HG02885 (cell line): Measurements from ENCODE around the gene RNU1-1.
"Not testable (repeated sequence)": the region's sequence is repeated elsewhere in the genome, so short reads cannot be mapped to it uniquely, and the experiment has no call there.

Experiments
- ATAC-seq: cut with Tn5 transposase; IDR thresholded peaks from one replicate; pipeline ENCODE4 v1.9.1; 2021; ENCODE audit warnings: mild to moderate bottlenecking; ENCODE audit not compliant: unreplicated experiment, poor library complexity

Gene RNU1-1

DNA sequence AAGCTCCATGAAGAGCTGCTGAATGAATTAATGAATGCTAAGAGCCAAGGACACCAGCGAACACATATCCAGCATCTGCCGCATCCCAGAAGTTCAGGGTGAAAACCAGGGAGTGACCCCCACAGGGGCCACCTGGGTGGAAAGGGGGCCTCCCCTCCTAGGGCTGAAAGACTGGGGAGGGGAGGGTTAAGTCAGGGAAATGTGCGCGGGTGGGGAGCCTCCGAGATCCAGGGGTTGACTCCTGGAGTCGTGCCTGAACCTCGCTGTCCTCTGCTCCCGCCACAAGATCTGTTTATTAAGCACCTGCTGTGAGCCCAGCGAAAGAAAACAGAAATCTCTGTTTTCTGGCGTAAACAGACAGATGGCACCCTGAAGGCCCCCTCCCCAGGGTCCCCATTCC, 16.0 kb downstream of the RNU1-1 start:
- not testable (repeated sequence) for ATAC-seq

DNA sequence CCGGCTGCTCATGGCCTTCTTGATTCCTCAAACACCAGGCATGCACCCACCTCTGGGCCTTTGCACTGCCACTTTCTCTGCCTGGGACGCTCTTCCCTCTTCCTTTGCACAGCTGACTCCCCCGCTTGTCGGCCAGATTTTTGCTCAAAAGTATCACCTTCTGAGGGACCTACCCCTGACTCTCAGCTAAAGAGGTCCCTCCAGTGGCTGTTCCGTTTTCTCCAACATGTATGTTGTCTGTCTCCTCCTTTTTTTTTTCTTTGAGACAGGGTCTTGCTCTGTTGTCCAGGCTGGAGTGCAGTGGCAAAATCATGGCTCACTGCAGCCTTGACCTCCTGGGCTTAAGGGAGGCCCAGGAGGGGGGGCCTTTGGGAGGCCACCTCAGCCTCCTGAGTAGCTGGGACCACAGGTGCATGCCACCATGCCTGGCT, 16.6 kb downstream of the RNU1-1 start:
- not testable (repeated sequence) for ATAC-seq

- not testable (repeated sequence) for ATAC-seq
Measured at GRCh38 chr1:16493731-16494130, 20.4 kb downstream of the RNU1-1 start.

- not testable (repeated sequence) for ATAC-seq
Measured at GRCh38 chr1:16492937-16493336, 21.1 kb downstream of the RNU1-1 start.

DNA sequence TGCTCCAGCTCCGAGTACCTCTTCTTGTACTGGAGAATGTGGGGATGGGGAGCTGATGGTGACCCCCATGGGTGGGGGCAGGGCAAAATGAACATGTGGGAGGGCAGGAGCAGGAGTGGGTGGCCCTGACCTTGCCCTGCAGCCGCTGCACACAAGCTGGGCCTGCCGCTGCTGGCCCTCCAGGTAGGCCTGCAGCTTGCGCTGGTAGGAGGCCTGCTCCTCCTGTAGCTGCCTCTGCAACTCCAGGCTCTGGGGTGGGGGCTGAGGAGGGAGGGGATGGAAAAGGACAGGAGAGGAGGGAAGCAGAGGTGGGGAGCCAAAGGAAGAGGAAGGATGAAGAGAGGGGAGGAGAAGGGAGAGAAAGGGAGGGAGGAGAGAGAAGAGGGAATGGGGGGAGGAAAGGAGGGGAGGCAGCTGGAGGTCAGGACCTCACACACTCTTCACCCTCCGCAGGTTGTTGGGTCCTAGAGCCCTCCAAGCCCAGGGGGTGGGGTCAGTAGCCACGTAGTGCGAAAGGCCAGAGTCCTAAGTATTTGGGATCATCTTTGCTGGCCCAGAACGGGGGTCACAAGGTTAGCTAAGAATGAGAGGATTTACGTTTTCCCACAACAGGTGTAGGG, 22.9 kb downstream of the RNU1-1 start:
- ATAC-seq, result no peak

DNA sequence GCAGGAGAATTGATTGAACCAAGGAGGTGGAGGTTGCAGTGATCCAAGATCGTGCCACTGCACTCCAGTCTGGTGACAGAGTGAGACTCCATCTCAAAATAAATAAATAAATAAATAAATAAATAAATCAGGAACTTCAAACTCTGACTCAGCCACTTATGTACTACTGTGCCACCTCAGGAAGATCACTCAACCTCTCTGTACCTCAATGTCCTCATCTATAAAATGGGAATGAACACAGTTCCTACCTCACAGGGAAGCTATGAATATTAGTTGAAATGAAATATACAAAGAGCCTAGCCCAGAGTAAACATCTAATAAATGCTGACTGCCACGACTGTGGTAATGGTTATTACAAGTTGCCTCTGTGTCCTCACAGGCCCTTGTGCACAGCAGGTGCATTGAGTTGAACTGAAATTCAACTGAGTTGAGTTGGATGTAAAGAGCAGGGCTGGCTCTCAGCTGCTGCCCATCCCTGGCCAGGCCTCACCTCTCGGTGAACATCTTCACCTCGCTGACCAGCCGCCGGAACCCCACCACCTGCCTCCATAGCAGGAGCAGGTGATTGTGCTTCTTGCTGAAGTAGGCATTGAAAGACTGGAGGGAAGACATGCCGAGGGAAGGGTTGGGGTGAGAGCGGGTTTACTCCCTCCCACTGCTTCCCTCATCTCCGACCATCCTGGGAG, 24.7 kb downstream of the RNU1-1 start:
- not testable (repeated sequence) for ATAC-seq

- not testable (repeated sequence) for ATAC-seq
Measured at GRCh38 chr1:16487011-16487410, 27.1 kb downstream of the RNU1-1 start.

DNA sequence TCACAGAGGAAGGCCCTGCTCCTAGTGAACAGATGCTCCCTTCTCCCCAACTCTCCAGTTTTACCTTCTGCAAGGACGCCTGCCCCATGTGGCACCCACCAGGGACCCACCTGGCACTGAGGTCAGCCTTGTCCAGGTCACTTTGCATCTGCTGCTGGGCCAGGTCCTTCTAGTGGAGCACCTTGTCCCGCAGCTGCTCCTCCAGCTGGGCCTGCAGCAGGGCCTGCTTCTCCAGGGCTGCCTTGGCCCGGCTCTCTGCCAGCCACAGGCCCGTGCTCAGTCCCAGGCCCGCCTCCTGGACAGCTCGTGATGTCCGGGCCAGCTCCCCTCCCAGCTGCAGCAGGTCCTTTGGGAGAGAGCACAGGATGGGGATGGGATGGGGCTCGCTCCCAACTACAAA, 27.8 kb downstream of the RNU1-1 start:
- not testable (repeated sequence) for ATAC-seq

GRCh38 chr1:16484931-16485330, 29.2 kb downstream of the RNU1-1 start:
- no peak for ATAC-seq

DNA sequence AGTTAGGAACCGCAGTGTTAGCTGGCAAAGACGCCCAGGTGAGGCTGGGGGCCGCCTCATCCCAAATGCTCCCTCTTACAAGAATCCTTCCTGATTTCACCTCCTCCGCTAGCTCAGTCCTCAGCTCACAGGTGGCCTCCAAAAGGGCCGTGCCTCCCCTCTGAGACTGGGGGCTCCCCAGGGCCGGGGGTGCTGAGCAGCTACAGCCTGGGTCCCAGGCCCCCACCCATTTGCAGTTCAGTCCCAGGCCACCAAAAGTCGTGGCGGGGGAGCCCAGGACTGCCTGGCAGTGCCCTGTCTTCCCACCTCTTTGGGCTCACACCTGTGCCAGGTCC, 29.6 kb downstream of the RNU1-1 start:
- no peak for ATAC-seq

DNA sequence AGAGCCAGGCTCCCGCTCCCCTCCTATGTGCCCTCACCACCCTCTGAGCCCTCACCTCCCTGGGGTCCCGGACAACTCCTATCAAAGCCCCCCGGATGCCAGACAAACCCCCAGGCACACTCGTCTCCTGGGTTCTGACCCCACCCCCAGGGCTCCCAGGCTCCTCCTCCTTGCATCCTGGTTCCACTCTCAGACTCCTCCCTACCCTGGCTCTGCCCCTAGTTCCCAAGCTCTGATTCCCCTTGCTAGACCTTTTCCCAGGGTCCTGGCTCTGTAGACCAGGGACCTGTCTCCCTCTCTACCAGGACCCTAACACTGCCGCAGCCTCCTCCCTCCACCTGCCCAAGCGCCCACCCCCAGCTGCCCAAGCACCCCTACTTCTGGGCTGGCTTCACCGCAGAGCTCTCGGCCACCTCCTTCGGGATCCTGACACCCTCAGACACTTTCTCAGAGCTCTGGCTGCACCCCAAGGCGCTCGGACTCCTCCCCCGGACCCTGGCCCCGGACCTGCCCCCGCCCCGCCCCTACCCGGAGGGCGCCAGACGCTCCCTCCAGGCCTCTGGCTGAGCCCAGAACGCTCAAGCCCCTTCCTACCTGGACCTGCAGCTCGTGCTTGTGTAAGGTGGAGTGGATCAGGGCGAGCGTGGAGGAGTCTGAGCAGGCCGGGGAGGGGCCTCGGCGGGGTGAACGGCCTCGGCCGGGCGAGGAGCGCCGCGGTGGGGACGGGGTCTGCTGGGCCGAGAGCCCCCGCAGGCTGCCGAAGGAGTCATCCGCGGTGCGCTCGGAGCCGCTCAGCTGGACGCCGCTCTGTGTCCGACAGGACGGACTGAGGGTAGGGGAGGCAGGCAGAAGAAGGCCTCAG, 30.2 kb downstream of the RNU1-1 start:
- ATAC-seq, result not testable (repeated sequence)

GRCh38 chr1:16483146-16483545, 30.9 kb downstream of the RNU1-1 start:
- ATAC-seq, result not testable (repeated sequence)

DNA sequence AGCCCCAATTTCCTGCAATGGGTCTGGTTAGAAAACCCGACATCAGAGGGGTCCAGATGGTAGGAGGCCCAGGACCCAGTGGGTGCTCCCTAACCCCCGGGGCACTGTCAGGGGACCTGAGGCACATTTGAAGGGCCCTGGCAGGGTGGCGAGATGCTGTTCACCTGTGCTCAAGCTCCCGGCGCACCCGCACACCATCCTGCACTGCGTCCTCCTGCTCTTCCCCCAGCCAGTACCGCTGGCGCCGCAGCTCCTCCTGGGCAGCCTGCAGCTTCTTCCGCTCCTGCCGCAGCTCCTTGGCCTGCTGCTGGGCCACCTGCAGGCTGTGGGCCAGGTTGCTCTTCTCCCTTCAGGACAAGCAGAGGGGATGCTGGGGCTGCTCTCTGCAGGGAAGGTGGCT, 36.0 kb downstream of the RNU1-1 start:
- no peak for ATAC-seq

- not testable (repeated sequence) for ATAC-seq
Measured at GRCh38 chr1:16475771-16476770, 38.0 kb downstream of the RNU1-1 start.

GRCh38 chr1:16474891-16475290, 39.2 kb downstream of the RNU1-1 start:
- not testable (repeated sequence) for ATAC-seq

DNA sequence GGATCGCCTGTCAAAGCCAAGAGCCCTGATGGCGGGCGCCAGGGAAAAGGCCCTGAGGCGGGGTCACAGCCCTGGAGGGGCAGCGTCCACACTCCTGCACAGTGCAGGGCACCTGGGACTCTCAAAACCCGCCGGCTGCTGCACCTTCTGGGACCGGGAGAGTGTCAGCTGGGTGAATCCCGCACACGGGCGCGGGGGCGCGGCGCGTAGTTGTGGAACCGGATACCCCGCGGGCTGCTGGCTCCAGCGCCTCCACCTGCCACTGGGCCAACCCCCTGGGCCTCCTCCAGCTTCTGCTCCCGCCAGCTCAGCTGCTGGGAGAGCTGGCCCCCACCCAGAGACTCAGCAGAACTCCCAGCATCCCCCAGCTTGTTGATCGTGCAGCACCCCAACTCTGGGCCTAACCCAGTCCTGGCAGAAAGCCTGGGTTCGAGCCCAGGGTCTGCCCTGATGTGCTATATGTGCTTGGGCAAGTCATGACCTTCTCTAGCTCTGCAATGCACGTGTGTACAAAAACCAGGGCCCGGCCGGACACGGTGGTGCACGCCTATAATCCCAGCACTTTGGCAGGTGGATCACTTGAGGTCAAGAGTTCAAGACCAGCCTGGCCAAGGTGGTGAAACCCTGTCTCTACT, 39.8 kb downstream of the RNU1-1 start:
- ATAC-seq, result no peak

- ATAC-seq, result no peak
Measured at GRCh38 chr1:16468558-16468957, 45.5 kb downstream of the RNU1-1 start.

DNA sequence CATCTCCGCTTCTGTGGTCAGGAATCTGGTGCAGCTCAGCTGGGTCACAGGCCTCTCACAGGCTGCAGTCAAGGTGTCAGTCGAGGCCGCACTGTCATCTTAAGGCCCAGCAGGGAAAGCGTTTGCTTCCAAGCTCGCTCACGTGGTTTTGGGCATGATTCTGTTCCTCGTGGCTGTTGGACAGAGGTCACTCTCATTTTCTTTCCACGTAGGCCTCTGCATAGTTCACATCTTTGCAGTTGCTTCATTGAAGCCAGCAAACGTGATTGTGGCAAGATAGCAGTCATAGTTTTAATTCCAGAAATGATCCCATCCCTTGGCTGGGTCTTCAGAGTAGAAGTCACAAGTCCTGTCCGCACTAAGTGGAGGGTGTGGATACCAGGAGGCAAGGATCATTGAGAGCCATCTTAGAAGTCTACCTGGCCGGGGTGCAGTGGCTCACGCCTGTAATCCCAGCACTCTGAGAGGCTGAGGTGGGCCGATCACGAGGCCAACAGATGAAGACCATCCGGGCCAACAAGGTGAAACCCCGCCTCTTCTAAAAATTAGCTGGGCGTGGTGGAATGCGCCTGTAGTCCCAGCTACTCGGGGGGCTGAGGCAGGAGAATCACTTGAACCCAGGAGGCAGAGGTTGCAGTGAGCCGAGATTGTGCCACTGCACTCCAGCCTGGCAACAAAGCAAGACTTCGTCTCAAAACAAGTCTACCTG, 49.0 kb downstream of the RNU1-1 start:
- ATAC-seq, result no peak
